ENCODE results near the gene GALM. TPM values are rescaled to one million over a fixed set of nuclear protein-coding genes. Genes with fewer than 3 reads are reported as not detected.

The GALM gene
- total RNA-seq, 1 experiment from 2014 or later, result 22.7 TPM

GRCh38 chr2:38632980-38633379, 32.9 kb upstream of the GALM start:
- CTCF ChIA-PET, result no interaction called here
- BruUV-seq (replicated peaks), result no TSS peak

GRCh38 chr2:38633895-38634294, 32.0 kb upstream of the GALM start:
- Histone ChIP-seq H3K27me3 (ENCODE audit: low read length) (no peaks in the 10 kb centered on the region), H3K79me2 (ENCODE audit: low read length) (no peaks in the 10 kb centered on the region), H3K9me2 (replicated peaks; ENCODE audit: low read length) (no peaks in the 10 kb centered on the region), H3K9ac (ENCODE audit: low read length) (no peak overlapping the region), H3K4me3 (ENCODE audit: low read length) (no peak overlapping the region), H2AFZ (ENCODE audit: low read length) (no peak overlapping the region), H3K4me1 (ENCODE audit: insufficient read depth, low read length) (no peaks in the 10 kb centered on the region), H3K9me3 (ENCODE audit: low read length) (no peaks in the 10 kb centered on the region), H4K20me1 (ENCODE audit: low read length) (no peaks in the 10 kb centered on the region), H3K36me3 (ENCODE audit: low read depth, low read length) (no peaks in the 10 kb centered on the region), H3K27ac (ENCODE audit: low read length) (no peak overlapping the region), H3K4me2 (ENCODE audit: low read length) (no peak overlapping the region), H3F3A (ENCODE audit: low read length, unreplicated experiment) (no peaks in the 10 kb centered on the region)
- ATAC-seq (no peak), DNase-seq (no peak)
- TF ChIP-seq EZH2 (IDR thresholded peaks at IDR 0.05; ENCODE audit: low read length, unreplicated experiment), result no peak
- no peak for TF ChIP-seq EZH2phosphoT487 (IDR thresholded peaks at IDR 0.05; ENCODE audit: borderline replicate concordance, low read length)
- no peak for TF ChIP-seq CTCF (conservative IDR thresholded peaks at IDR 0.05; ENCODE audit: low read depth, low read length)
- ChIA-PET POLR2A (ENCODE audit: unreplicated experiment) (no interaction called here), CTCF (no interaction called here)
- intact Hi-C loops (cut with micrococcal nuclease), result no loop called here
- BruUV-seq (replicated peaks), result no TSS peak

More at GRCh38 chr2:38632980-38633379, 32.9 kb upstream of the GALM start:
- Histone ChIP-seq H3K9me2 (replicated peaks; ENCODE audit: low read length) (no peaks in the 10 kb centered on the region), H3K4me2 (ENCODE audit: low read length) (no peak overlapping the region), H2AFZ (ENCODE audit: low read length) (no peak overlapping the region), H3K4me3 (ENCODE audit: low read length) (no peak overlapping the region), H3K27ac (ENCODE audit: low read length) (no peak overlapping the region), H3K9ac (ENCODE audit: low read length) (no peak overlapping the region), H4K20me1 (ENCODE audit: low read length) (no peaks in the 10 kb centered on the region), H3F3A (ENCODE audit: low read length, unreplicated experiment) (no peaks in the 10 kb centered on the region), H3K27me3 (ENCODE audit: low read length) (no peaks in the 10 kb centered on the region), H3K9me3 (ENCODE audit: low read length) (no peaks in the 10 kb centered on the region), H3K36me3 (ENCODE audit: low read depth, low read length) (no peaks in the 10 kb centered on the region), H3K79me2 (ENCODE audit: low read length) (no peaks in the 10 kb centered on the region), H3K4me1 (ENCODE audit: insufficient read depth, low read length) (no peaks in the 10 kb centered on the region)
- intact Hi-C loops (cut with micrococcal nuclease), result no loop called here
- POLR2A ChIA-PET (ENCODE audit: unreplicated experiment), result no interaction called here
- DNase-seq (no peak), ATAC-seq (no peak)
- TF ChIP-seq CTCF (conservative IDR thresholded peaks at IDR 0.05; ENCODE audit: low read depth, low read length), result no peak
- TF ChIP-seq EZH2 (IDR thresholded peaks at IDR 0.05; ENCODE audit: low read length, unreplicated experiment), result no peak
- TF ChIP-seq EZH2phosphoT487 (IDR thresholded peaks at IDR 0.05; ENCODE audit: borderline replicate concordance, low read length), result no peak

- ATAC-seq, result no peak
- BruUV-seq (replicated peaks), result no TSS peak
These were observed 31.2 kb upstream of the GALM start for GRCh38 chr2:38634684-38635083.

More at GRCh38 chr2:38634684-38635083, 31.2 kb upstream of the GALM start:
- Histone ChIP-seq H3K79me2 (ENCODE audit: low read length) (no peaks in the 10 kb centered on the region), H3F3A (ENCODE audit: low read length, unreplicated experiment) (no peaks in the 10 kb centered on the region), H3K9ac (ENCODE audit: low read length) (no peak overlapping the region), H3K4me3 (ENCODE audit: low read length) (no peak overlapping the region), H3K27me3 (ENCODE audit: low read length) (no peaks in the 10 kb centered on the region), H2AFZ (ENCODE audit: low read length) (no peak overlapping the region), H3K9me3 (ENCODE audit: low read length) (no peaks in the 10 kb centered on the region), H3K27ac (ENCODE audit: low read length) (no peak overlapping the region), H3K4me2 (ENCODE audit: low read length) (no peak overlapping the region), H4K20me1 (ENCODE audit: low read length) (no peaks in the 10 kb centered on the region), H3K9me2 (replicated peaks; ENCODE audit: low read length) (no peaks in the 10 kb centered on the region), H3K4me1 (ENCODE audit: insufficient read depth, low read length) (no peaks in the 10 kb centered on the region), H3K36me3 (ENCODE audit: low read depth, low read length) (no peaks in the 10 kb centered on the region)
- intact Hi-C loops (cut with micrococcal nuclease), result no loop called here
- POLR2A ChIA-PET (ENCODE audit: unreplicated experiment), result no interaction called here
- TF ChIP-seq EZH2 (IDR thresholded peaks at IDR 0.05; ENCODE audit: low read length, unreplicated experiment), result no peak
- TF ChIP-seq EZH2phosphoT487 (IDR thresholded peaks at IDR 0.05; ENCODE audit: borderline replicate concordance, low read length), result no peak
- CTCF ChIA-PET, result no interaction called here
- no peak for DNase-seq

Measured in PC-3 (cell line).